ENCODE measurements around the gene TMEM106C.
"Not testable (repeated sequence)": the region's sequence is repeated elsewhere in the genome, so short reads cannot be mapped to it uniquely, and the experiment has no call there.

The TMEM106C gene

GRCh38 chr12:47949441-47950341 lies 13.7 kb upstream of the TMEM106C start:
- DNase-seq, result peak; percentile 76

GRCh38 chr12:47950856-47951468 lies 12.4 kb upstream of the TMEM106C start:
- DNase-seq, result no peak

GRCh38 chr12:47954058-47954457 lies 9.3 kb upstream of the TMEM106C start:
- DNase-seq, result no peak

- no peak for DNase-seq
Observed at GRCh38 chr12:47954467-47955045, 8.8 kb upstream of the TMEM106C start.

GRCh38 chr12:47955059-47955458 lies 8.3 kb upstream of the TMEM106C start:
- DNase-seq, result no peak

GRCh38 chr12:47957671-47958070 lies 5.7 kb upstream of the TMEM106C start:
- DNase-seq, result not testable (repeated sequence)

GRCh38 chr12:47962198-47962597 lies 1.2 kb upstream of the TMEM106C start:
- DNase-seq, result no peak

- peak; percentile 32 for DNase-seq
Observed at GRCh38 chr12:47964106-47964728, 821 bp downstream of the TMEM106C start.

GRCh38 chr12:47965581-47965980 lies 2.2 kb downstream of the TMEM106C start:
- DNase-seq, result no peak

GRCh38 chr12:47967461-47968321 lies 4.3 kb downstream of the TMEM106C start:
- DNase-seq, result no peak

- no peak for DNase-seq
Observed at GRCh38 chr12:47969845-47970244, 6.4 kb downstream of the TMEM106C start.

GRCh38 chr12:47970843-47971242 lies 7.4 kb downstream of the TMEM106C start:
- no peak for DNase-seq

- no peak for DNase-seq
Observed at GRCh38 chr12:47972895-47973294, 9.5 kb downstream of the TMEM106C start.

GRCh38 chr12:47973870-47974269 lies 10.5 kb downstream of the TMEM106C start:
- no peak for DNase-seq

GRCh38 chr12:47975036-47975620 lies 11.7 kb downstream of the TMEM106C start:
- no peak for DNase-seq

- no peak for DNase-seq
Observed at GRCh38 chr12:47975816-47976215, 12.4 kb downstream of the TMEM106C start.

- no peak for DNase-seq
Observed at GRCh38 chr12:47977046-47977771, 13.8 kb downstream of the TMEM106C start.

GRCh38 chr12:47977772-47978597 lies 14.6 kb downstream of the TMEM106C start:
- DNase-seq, result no peak

- DNase-seq, result no peak
Observed at GRCh38 chr12:47978598-47978873, 15.1 kb downstream of the TMEM106C start.

GRCh38 chr12:47979166-47979565 lies 15.8 kb downstream of the TMEM106C start:
- DNase-seq, result no peak

GRCh38 chr12:47979686-47980085 lies 16.3 kb downstream of the TMEM106C start:
- DNase-seq, result no peak

All from hematopoietic multipotent progenitor cell treated with erythropoietin and hydrocortisone succinate and interleukin-3 and kit ligand, for 4 days (in vitro differentiated cells).